AG09309 (cell line): ENCODE data around the gene DPY19L1.

Source experiments
- DNase-seq: peaks from one replicate; pipeline ENCODE4 v3.0.0-alpha.2; 2010; ENCODE audit warnings: low read depth
- H3K4me3 ChIP-seq: 2 replicates; pipeline ENCODE4 v1.5.1; 2011; ENCODE audit warnings: mild to moderate bottlenecking, low read depth, low read length, moderate library complexity; ENCODE audit not compliant: control insufficient read depth
- CTCF ChIP-seq: IDR thresholded peaks from 2 replicates; pipeline ENCODE4 v1.5.1; 2011; ENCODE audit warnings: mild to moderate bottlenecking, low read depth, low read length, inconsistent platforms; ENCODE audit not compliant: insufficient read depth, control insufficient read depth; ENCODE audit errors: missing control alignments

Gene DPY19L1

GRCh38 chr7:35021445-35021844 lies 15.8 kb downstream of the DPY19L1 start:
- no peak for TF ChIP-seq CTCF
- H3K4me3 ChIP-seq = no peak overlapping the region
- DNase-seq = no peak

- no peak overlapping the region for H3K4me3 ChIP-seq
- no peak for DNase-seq
- no peak for TF ChIP-seq CTCF
Observed at GRCh38 chr7:35019801-35020200, 17.5 kb downstream of the DPY19L1 start.

GRCh38 chr7:35019179-35019729 lies 18.0 kb downstream of the DPY19L1 start:
- H3K4me3 ChIP-seq = no peak overlapping the region
- no peak for DNase-seq
- TF ChIP-seq CTCF = no peak

- TF ChIP-seq CTCF = no peak
- no peak overlapping the region for H3K4me3 ChIP-seq
Observed at GRCh38 chr7:35015346-35015859, 21.9 kb downstream of the DPY19L1 start.

GRCh38 chr7:35012160-35012559 lies 25.1 kb downstream of the DPY19L1 start:
- DNase-seq = no peak
- TF ChIP-seq CTCF = no peak
- H3K4me3 ChIP-seq = no peak overlapping the region

More at GRCh38 chr7:35015346-35015859, 21.9 kb downstream of the DPY19L1 start:
- no peak for DNase-seq

GRCh38 chr7:35011085-35011484 lies 26.2 kb downstream of the DPY19L1 start:
- H3K4me3 ChIP-seq = no peak overlapping the region
- TF ChIP-seq CTCF = no peak

More at GRCh38 chr7:35011085-35011484, 26.2 kb downstream of the DPY19L1 start:
- DNase-seq = no peak
